KMS-11 (cell line): ENCODE results near the gene MTRF1.

Experiments
- H2AFZ ChIP-seq: fragments of 200-600 bp; sonication (generic); 2 replicates; pipeline ENCODE4 v1.6.1; 2016; ENCODE audit warnings: antibody characterized with exemption, mixed run types, low read depth
- H3K27ac ChIP-seq: fragments of 200-600 bp; sonication (generic); 2 replicates; pipeline ENCODE4 v1.6.1; 2016; ENCODE audit warnings: mild to moderate bottlenecking, mixed run types
- H3K27me3 ChIP-seq: fragments of 200-600 bp; sonication (generic); 2 replicates; pipeline ENCODE4 v1.6.1; 2017; ENCODE audit warnings: mild to moderate bottlenecking, low read depth, mixed run types, moderate library complexity; ENCODE audit not compliant: insufficient read depth
- H3K36me3 ChIP-seq: fragments of 200-600 bp; sonication (generic); 2 replicates; pipeline ENCODE4 v1.6.1; 2017; ENCODE audit warnings: mild to moderate bottlenecking, mixed run types; ENCODE audit not compliant: insufficient read depth
- H3K4me1 ChIP-seq: fragments of 200-600 bp; sonication (generic); 2 replicates; pipeline ENCODE4 v1.6.1; 2016; ENCODE audit warnings: mild to moderate bottlenecking, low read depth, mixed run types; ENCODE audit not compliant: poor library complexity, severe bottlenecking
- H3K4me2 ChIP-seq: fragments of 200-600 bp; sonication (generic); 2 replicates; pipeline ENCODE4 v1.7.0; 2016; ENCODE audit warnings: mild to moderate bottlenecking, mixed run types
- H3K4me3 ChIP-seq: fragments of 200-600 bp; sonication (generic); IDR thresholded peaks from 2 replicates; pipeline ENCODE4 v1.6.1; 2017; ENCODE audit warnings: low read depth, low read length, mixed read lengths; ENCODE audit not compliant: insufficient read depth
- H3K79me2 ChIP-seq: fragments of 200-600 bp; sonication (generic); 2 replicates; pipeline ENCODE4 v1.6.1; 2016; ENCODE audit warnings: low read depth, mixed run types; ENCODE audit not compliant: insufficient read depth
- H3K9ac ChIP-seq: fragments of 200-600 bp; sonication (generic); 2 replicates; pipeline ENCODE4 v1.6.1; 2016; ENCODE audit warnings: mild to moderate bottlenecking, mixed run types
- H4K20me1 ChIP-seq: fragments of 200-600 bp; sonication (generic); 2 replicates; pipeline ENCODE4 v1.6.1; 2016; ENCODE audit warnings: mild to moderate bottlenecking, mixed run types; ENCODE audit not compliant: insufficient read depth
- TF ChIP-seq, protein P1 (sequence below): fragments of 200-600 bp; sonication (generic); conservative IDR thresholded peaks from 2 replicates; pipeline ENCODE4 v1.6.1; 2017; ENCODE audit warnings: low read depth, mild to moderate bottlenecking, antibody characterized with exemption, low read length, moderate library complexity, mixed read lengths

Gene MTRF1

DNA sequence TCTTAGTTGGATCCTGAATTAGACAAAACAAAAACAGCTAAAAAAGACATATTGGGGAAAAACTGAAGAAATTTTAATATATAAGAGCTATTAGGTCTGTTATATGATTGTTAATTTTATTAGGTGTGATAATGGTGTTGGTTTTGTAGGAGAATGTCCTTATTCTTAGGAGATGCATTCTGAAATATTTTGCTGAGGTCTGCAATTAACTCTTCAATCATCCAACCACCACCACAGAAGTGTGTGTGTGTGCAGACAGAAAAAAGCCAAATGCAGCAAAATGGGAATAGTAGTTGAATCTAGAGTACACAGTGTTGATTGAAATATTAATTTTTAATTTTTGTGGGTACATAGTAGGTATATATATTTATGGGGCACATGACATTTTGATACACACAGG lies 56.9 kb downstream of the MTRF1 start:
- Histone ChIP-seq H3K27me3 (no peaks in the 10 kb centered on the region), H3K36me3 (no peaks in the 10 kb centered on the region), H3K4me3 (no peak overlapping the region), H4K20me1 (no peaks in the 10 kb centered on the region), H3K4me2 (no peak overlapping the region), H3K27ac (no peak overlapping the region), H3K79me2 (no peaks in the 10 kb centered on the region), H3K4me1 (no peaks in the 10 kb centered on the region), H3K9ac (no peak overlapping the region), H2AFZ (no peak overlapping the region)
- TF ChIP-seq, protein P1, sequence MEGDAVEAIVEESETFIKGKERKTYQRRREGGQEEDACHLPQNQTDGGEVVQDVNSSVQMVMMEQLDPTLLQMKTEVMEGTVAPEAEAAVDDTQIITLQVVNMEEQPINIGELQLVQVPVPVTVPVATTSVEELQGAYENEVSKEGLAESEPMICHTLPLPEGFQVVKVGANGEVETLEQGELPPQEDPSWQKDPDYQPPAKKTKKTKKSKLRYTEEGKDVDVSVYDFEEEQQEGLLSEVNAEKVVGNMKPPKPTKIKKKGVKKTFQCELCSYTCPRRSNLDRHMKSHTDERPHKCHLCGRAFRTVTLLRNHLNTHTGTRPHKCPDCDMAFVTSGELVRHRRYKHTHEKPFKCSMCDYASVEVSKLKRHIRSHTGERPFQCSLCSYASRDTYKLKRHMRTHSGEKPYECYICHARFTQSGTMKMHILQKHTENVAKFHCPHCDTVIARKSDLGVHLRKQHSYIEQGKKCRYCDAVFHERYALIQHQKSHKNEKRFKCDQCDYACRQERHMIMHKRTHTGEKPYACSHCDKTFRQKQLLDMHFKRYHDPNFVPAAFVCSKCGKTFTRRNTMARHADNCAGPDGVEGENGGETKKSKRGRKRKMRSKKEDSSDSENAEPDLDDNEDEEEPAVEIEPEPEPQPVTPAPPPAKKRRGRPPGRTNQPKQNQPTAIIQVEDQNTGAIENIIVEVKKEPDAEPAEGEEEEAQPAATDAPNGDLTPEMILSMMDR: no peak

DNA sequence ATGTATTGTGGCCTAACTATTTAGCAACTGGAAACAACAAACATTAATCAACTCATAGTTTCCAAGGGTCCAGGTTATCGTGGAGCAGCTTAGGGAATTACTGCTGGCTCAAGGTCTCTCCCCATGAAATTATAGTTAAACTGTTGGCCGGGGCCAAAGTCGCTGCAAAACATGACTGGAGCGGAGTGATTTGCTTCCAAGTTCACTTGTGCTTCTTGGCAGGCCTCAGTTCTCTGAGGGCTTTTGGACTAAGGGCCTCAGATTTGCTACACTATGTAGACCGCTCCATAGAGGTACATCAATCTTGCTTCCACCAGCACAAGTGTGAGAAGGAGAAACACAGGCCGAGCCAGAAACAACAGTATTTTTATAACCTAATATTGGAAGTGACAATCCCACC lies 59.6 kb downstream of the MTRF1 start:
- Histone ChIP-seq H3K4me1 (no peaks in the 10 kb centered on the region), H3K9ac (no peak overlapping the region), H3K36me3 (no peaks in the 10 kb centered on the region), H4K20me1 (no peaks in the 10 kb centered on the region), H3K4me3 (no peak overlapping the region), H3K4me2 (no peak overlapping the region), H3K27me3 (no peaks in the 10 kb centered on the region), H3K27ac (no peak overlapping the region), H3K79me2 (no peaks in the 10 kb centered on the region), H2AFZ (no peak overlapping the region)
- TF ChIP-seq, protein P1: no peak

DNA sequence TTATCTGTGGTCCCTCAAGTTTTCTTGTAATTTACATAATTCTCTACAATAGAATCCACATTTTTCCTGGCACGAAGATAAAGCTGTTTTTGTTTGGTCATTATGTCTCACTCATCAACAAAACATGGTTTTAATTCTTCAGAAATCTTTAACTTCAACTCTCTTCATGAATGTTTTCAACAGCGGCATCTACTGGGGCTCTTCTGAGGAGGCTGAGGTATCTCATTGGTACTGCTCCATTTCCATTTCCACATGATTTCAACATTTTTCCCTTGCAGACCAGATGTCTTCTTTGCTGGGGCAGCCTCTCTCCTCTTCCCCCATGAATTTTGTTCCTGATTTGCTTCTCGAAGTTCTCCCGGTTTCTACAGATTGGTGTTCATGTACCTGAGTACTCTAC lies 63.2 kb downstream of the MTRF1 start:
- Histone ChIP-seq H3K4me3 (no peak overlapping the region), H3K4me2 (no peak overlapping the region), H3K27ac (no peak overlapping the region), H3K9ac (no peak overlapping the region), H2AFZ (no peak overlapping the region), H4K20me1 (no peaks in the 10 kb centered on the region), H3K79me2 (no peaks in the 10 kb centered on the region), H3K27me3 (no peaks in the 10 kb centered on the region), H3K4me1 (no peaks in the 10 kb centered on the region), H3K36me3 (no peaks in the 10 kb centered on the region)
- TF ChIP-seq, protein P1: no peak

DNA sequence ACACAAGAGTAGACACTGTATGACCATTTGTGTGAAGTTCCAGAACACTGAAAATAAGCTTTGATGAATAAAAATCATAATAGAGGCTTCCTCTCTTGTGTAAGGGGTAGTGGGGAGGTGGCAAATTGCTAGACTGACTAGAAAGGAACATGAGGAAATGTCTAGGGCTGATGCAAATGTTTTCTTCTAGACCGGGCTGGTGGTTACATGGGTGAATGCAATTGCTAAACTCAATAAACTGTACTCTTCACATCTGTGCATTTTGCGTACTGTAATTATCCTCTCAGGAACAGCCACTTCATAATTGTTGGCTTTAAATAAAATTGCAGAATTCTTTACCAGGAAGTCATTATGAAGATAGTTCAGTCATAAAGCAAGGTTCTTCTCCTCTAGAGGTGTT lies 63.9 kb downstream of the MTRF1 start:
- Histone ChIP-seq H3K9ac (no peak overlapping the region), H3K4me2 (no peak overlapping the region), H3K36me3 (no peaks in the 10 kb centered on the region), H3K4me3 (no peak overlapping the region), H2AFZ (no peak overlapping the region), H3K27ac (no peak overlapping the region), H3K4me1 (peaks cover 4% of the 10 kb centered on the region), H3K27me3 (no peaks in the 10 kb centered on the region), H3K79me2 (no peaks in the 10 kb centered on the region), H4K20me1 (no peaks in the 10 kb centered on the region)
- TF ChIP-seq, protein P1: no peak

DNA sequence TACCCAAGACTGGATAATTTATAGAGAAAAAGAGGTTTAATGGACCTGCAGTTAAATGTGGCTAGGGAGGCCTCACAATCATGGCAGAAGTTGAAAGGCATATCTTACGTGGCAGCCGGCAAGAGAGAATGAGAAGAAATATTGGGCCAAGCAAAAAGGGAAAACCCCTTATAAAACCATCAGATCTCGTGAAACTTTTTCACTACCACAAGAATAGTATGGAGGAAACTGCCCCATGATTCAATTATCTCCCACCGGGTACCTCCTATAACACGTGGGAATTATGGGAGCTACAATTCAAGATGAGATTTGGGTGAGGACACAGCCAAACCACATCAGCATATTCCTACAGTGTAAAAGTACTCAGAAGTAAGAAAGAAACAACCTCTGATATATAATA lies 64.3 kb downstream of the MTRF1 start:
- no peak overlapping the region for H2AFZ ChIP-seq
- no peaks in the 10 kb centered on the region for H3K79me2 ChIP-seq
- H3K4me3 ChIP-seq: no peak overlapping the region
- no peaks in the 10 kb centered on the region for H3K36me3 ChIP-seq
- TF ChIP-seq, protein P1: no peak
- no peaks in the 10 kb centered on the region for H3K27me3 ChIP-seq
- H3K27ac ChIP-seq: no peak overlapping the region
- H4K20me1 ChIP-seq: no peaks in the 10 kb centered on the region
- H3K9ac ChIP-seq: no peak overlapping the region
- H3K4me1 ChIP-seq: peaks cover 4% of the 10 kb centered on the region
- no peak overlapping the region for H3K4me2 ChIP-seq
